ENCODE results near the gene GIMAP8.
"Not testable (repeated sequence)": the region's sequence is repeated elsewhere in the genome, so short reads cannot be mapped to it uniquely, and the experiment has no call there.

The GIMAP8 gene

GRCh38 chr7:150464962-150465361 is 14.5 kb downstream of the GIMAP8 start:
- DNase-seq (ENCODE audit: low spot score): no peak

GRCh38 chr7:150465414-150465813 is 15.0 kb downstream of the GIMAP8 start:
- DNase-seq (ENCODE audit: low spot score): no peak

DNA sequence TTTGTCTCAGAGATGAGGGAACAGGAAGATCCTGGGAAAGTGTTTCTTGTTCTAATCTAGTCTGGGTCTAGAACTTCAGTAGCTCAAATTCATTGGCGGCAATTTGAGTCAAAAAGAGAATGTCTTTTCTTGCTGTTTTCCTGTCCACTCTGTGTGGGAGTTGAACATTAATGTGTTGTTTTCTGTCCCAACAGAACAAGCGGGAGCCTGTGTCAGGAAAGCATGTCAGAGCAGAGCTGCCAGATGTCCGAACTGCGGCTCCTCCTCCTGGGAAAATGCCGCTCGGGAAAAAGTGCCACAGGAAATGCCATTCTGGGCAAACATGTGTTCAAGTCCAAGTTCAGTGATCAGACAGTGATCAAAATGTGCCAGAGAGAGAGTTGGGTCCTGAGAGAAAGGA is 16.0 kb downstream of the GIMAP8 start:
- no peak for DNase-seq (ENCODE audit: low spot score)

DNA sequence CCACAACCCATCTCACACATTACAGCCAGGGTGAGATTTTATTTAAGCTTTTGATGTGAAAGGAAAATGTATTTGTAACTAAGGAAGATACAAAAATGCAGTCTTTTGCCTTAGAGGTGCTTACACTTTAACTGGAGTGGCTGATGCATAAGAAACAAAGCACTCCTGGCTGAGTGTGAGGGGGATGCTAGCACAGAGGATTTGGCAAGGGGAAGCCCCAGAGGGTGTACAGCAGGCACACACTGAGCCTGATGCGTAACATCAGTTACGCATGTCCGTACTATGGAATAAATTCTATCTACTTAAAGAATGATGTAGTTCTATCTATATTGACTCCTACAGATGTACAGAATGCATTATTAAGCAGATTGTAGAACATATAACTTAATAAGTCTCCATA is 17.8 kb downstream of the GIMAP8 start:
- DNase-seq (ENCODE audit: low spot score): no peak

- DNase-seq (ENCODE audit: low spot score): no peak
These were observed 21.5 kb downstream of the GIMAP8 start for GRCh38 chr7:150471886-150472285.

GRCh38 chr7:150473902-150474301 is 23.5 kb downstream of the GIMAP8 start:
- DNase-seq (ENCODE audit: low spot score): no peak

- no peak for DNase-seq (ENCODE audit: low spot score)
These were observed 25.9 kb downstream of the GIMAP8 start for GRCh38 chr7:150476285-150476684.

DNA sequence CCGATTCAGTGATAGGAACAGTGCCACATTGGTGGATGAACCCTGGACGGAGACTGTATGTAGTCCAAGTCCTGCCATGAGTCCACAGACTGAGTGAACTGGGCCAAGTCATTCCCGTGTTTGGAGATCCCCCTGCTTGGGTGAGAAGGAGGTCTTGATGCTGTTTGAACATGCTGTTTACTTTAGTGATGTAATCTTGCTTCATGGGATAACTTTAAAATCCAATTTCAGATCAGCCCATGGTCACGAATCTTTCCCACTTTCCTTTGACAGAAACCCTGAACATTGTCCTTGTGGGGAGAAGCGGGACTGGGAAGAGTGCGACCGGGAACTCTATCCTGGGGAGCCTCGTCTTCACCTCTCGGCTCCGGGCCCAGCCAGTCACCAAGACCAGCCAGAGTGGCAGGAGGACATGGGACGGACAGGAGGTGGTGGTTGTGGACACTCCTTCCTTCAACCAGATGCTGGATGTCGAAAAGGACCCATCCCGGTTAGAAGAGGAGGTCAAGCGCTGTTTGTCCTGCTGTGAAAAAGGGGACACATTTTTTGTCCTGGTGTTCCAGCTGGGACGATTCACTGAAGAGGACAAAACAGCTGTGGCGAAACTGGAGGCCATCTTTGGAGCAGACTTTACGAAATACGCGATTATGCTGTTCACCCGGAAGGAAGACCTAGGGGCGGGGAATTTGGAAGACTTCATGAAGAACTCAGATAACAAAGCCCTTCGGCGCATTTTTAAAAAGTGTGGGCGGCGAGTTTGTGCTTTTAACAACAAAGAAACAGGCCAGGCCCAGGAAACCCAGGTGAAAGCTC is 26.6 kb downstream of the GIMAP8 start:
- no peak for DNase-seq (ENCODE audit: low spot score)

DNA sequence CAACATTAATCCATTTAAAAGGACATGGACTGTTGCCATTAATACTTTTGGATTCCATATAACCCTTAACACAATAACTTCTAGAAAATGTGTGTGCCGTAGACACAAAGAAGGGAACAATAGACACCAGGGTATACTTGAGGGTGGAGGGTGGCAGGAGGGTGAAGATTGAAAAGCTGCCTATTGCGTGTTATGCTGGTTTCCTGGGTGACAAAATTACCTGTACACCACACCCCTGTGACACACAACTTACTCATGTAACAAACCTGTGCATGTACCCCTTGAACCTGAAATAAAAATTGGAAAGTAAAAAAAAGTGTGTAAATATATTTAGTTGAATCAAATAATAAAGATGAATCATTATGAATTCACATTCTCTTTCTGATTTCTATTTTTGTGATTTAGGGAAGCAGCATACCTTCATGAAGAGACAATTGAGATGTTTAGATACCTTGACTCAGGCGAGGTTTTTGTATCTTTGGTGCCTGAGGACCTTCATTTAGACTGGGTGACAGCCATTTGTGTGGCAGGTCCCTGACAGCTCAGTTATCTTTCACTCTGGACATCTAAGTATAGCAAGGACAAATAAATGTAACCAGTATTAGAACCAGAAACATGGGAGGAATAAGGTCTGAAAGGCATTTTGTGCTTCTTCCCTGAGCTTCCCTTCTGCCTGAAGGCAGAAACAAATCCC is 28.7 kb downstream of the GIMAP8 start:
- no peak for DNase-seq (ENCODE audit: low spot score)

DNA sequence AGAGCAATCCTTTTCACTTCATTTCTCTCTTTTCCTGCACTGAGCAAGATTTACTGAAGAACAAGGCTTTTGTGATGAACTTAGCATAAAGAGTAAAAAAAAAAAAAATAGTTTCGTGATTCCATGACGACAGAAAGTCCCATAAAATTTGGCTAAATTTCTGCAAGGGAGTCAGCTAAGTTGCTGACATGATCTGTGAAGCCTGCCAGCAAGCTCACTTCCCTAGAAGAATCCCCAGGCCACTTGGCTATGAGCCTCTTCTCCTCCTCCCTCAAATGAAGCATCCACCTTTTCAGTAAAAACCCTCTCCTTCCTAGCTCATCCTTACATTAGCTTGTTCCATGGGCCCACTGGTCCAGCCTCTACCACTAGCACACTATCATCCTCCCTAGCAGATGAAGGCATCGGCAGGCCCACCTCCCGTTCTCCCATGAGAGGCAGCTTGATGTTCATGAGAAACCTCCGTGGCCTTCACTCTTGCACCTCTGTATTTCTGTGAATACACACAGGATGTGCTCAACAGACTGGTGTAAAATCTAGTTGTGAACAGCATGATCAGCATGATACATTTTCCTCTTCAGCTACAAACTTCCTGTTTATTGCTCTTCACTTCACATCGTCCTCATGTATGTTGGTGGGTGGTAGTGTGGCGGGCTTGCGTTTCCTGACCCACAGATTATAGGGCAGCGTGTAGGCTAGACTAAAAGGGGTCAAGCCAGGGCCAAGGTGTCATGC is 30.9 kb downstream of the GIMAP8 start:
- DNase-seq (ENCODE audit: low spot score): peak; percentile 42

GRCh38 chr7:150481922-150482321 is 31.5 kb downstream of the GIMAP8 start:
- no peak for DNase-seq (ENCODE audit: low spot score)

DNA sequence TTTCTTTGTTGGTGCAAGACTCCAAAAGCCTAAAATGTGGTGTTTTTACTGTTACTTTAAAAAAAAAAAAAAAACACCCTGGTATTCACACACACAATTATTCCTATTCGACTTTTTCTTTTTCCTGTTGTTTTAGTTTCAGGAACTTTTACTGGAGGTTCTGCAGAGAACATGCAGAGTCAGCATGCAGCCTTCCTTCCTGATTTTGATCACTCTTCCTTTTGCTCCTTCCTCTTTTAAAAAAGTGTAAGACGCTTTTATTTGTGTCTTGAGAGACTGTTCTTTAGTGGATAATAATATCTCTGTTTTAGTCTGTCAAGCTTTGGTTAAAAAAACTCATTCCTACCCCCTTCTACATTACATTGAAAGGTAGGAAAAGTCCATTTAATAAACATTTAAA is 33.1 kb downstream of the GIMAP8 start:
- not testable (repeated sequence) for DNase-seq (ENCODE audit: low spot score)

DNA sequence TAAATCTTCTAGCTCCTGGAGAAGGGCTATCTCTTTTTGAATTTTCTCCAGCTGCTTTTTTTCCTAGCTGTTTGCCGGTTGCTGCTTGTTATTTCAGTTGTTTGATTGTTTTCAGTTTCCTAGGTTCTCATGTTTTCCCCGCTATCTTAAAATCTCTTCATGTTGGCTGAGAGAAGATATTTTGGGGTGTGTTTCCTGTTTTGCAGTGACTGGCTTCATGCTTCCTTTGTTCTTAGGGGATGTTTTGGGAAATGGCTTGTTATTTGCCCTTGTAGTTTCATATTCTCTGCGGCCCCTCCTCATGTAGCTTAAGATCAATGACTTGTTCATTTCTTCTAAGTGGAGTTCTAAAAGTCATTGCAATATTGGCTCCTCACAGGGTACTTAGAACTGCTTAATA is 33.6 kb downstream of the GIMAP8 start:
- DNase-seq (ENCODE audit: low spot score): peak; percentile 28

GRCh38 chr7:150487625-150488024 is 37.2 kb downstream of the GIMAP8 start:
- no peak for DNase-seq (ENCODE audit: low spot score)

- no peak for DNase-seq (ENCODE audit: low spot score)
These were observed 39.4 kb downstream of the GIMAP8 start for GRCh38 chr7:150489782-150490181.

DNA sequence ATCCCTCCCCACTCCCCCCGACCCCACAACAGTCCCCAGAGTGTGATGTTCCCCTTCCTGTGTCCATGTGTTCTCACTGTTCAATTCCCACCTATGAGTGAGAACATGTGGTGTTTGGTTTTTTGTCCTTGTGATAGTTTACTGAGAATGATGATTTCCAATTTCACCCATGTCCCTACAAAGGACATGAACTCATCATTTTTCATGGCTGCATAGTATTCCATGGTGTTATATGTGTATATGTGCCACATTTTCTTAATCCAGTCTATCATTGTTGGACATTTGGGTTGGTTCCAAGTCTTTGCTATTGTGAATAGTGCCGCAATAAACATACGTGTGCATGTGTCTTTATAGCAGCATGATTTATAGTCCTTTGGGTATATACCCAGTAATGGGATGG is 43.0 kb downstream of the GIMAP8 start:
- DNase-seq (ENCODE audit: low spot score): not testable (repeated sequence)

GRCh38 chr7:150502519-150502918 is 52.1 kb downstream of the GIMAP8 start:
- peak; percentile 51 for DNase-seq (ENCODE audit: low spot score)

DNA sequence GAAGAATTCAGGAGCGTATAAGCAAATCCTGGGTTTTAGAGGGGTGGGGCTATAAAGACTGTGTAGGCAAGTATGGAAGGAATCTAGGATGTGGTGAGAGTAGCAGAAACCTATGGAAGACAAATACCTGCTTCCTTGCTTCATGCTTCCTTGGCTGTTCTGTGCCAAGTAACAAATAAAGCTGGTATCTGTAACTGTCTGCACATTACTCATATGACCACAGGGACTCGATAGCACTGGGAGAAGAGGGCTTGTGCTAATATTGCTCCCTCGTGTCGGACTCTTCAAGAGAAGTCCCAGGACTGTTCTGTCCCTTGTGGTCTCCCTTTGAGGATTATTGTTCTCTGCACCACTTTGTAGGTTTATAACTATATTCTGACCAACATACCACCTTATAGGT is 52.7 kb downstream of the GIMAP8 start:
- DNase-seq (ENCODE audit: low spot score): no peak

GRCh38 chr7:150503581-150503980 is 53.2 kb downstream of the GIMAP8 start:
- no peak for DNase-seq (ENCODE audit: low spot score)

DNA sequence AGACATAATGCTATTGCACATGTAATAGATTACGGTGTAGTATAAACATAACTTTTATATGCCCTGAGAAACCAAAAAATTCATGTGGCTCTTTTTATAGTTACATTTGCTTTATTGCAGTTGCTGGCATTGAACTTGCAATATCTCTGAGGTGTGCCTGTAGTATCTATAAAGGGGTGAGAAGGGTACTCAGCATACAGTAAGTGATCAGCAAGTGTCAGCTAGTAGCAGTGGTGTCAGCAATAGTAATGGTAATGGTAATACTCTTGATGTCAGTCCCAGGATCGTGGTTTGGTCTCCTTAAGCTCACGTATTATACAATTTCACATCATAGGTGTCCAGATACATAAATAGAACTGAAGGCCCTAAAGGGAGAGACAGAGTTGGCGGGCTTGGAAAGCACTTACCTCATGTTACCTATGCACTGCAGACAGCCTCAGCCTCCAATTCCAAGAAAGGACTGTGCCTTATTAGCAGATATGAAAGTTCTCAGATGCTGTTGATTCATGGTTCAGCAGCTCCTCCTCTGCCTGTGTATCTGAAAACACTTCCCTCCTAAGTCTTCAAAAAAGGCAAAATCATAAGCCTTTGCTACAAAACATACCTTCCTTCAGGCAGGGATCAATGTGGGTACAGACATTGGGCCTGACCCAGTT is 57.6 kb downstream of the GIMAP8 start:
- no peak for DNase-seq (ENCODE audit: low spot score)

- no peak for DNase-seq (ENCODE audit: low spot score)
These were observed 60.6 kb downstream of the GIMAP8 start for GRCh38 chr7:150511048-150511447.

DNA sequence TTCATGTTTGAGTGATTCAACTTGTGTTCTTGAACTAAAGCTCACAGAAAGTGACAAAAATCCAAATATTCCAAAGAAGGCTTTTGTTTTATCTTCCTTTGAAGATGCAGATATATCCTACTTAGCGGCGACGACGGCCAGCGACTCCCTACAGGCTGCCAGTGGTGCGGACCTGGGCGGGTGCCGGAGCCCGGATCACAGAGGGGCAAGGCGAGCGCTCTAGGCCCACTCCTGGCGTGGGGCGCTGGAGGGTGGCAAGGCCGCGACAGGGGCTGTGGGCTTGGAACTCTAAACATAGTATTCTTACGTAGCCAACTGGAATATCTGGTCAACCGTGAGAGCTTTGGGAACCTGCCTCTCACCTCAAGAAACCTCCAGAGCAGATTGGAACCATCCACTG is 63.3 kb downstream of the GIMAP8 start:
- DNase-seq (ENCODE audit: low spot score): no peak
